NCI-H1436 (cell line): ENCODE data around the gene SUSD2.

Experiments
- DNase-seq: peaks from one replicate; lab custom pipeline; 2025; lab: John Stamatoyannopoulos, UW

SUSD2 gene

GRCh38 chr22:24149198-24149590 lies 32.1 kb upstream of the SUSD2 start:
- no peak for DNase-seq

- DNase-seq: no peak
Observed at GRCh38 chr22:24153353-24153752, 27.9 kb upstream of the SUSD2 start.

GRCh38 chr22:24153959-24154358 lies 27.3 kb upstream of the SUSD2 start:
- DNase-seq: no peak

- DNase-seq: no peak
Observed at GRCh38 chr22:24154826-24155225, 26.5 kb upstream of the SUSD2 start.

- peak; percentile 20 for DNase-seq
Observed at GRCh38 chr22:24155627-24156140, 25.6 kb upstream of the SUSD2 start.

- DNase-seq: no peak
Observed at GRCh38 chr22:24156141-24156912, 25.0 kb upstream of the SUSD2 start.

GRCh38 chr22:24156913-24157821 lies 24.1 kb upstream of the SUSD2 start:
- peak; percentile 69 for DNase-seq

GRCh38 chr22:24157822-24158135 lies 23.5 kb upstream of the SUSD2 start:
- no peak for DNase-seq

GRCh38 chr22:24159650-24160049 lies 21.6 kb upstream of the SUSD2 start:
- no peak for DNase-seq

- no peak for DNase-seq
Observed at GRCh38 chr22:24160546-24160945, 20.7 kb upstream of the SUSD2 start.

- DNase-seq: no peak
Observed at GRCh38 chr22:24161485-24161884, 19.8 kb upstream of the SUSD2 start.

GRCh38 chr22:24161909-24162308 lies 19.4 kb upstream of the SUSD2 start:
- DNase-seq: no peak

- DNase-seq: no peak
Observed at GRCh38 chr22:24162436-24162835, 18.9 kb upstream of the SUSD2 start.

GRCh38 chr22:24164243-24164642 lies 17.0 kb upstream of the SUSD2 start:
- DNase-seq: no peak

GRCh38 chr22:24164940-24165339 lies 16.3 kb upstream of the SUSD2 start:
- DNase-seq: no peak

GRCh38 chr22:24165673-24166072 lies 15.6 kb upstream of the SUSD2 start:
- no peak for DNase-seq

GRCh38 chr22:24166811-24167210 lies 14.5 kb upstream of the SUSD2 start:
- DNase-seq: no peak

- DNase-seq: no peak
Observed at GRCh38 chr22:24169439-24170058, 11.7 kb upstream of the SUSD2 start.

GRCh38 chr22:24170188-24170587 lies 11.1 kb upstream of the SUSD2 start:
- DNase-seq: no peak

GRCh38 chr22:24170632-24171031 lies 10.7 kb upstream of the SUSD2 start:
- no peak for DNase-seq

GRCh38 chr22:24171822-24172221 lies 9.5 kb upstream of the SUSD2 start:
- DNase-seq: no peak

GRCh38 chr22:24175160-24175808 lies 6.0 kb upstream of the SUSD2 start:
- no peak for DNase-seq
